Frontal cortex (tissue), 4 donors: ENCODE results near the gene TBCK. TPM values are rescaled to one million over a fixed set of nuclear protein-coding genes. Genes with fewer than 3 reads are reported as not detected.

Experiments used
- DNase-seq, 2 donors: peaks; one replicate each; pipeline ENCODE4 v3.0.0; 2012; ENCODE audit warnings: low spot score in 2 of 2
- FAIRE-seq: peaks from 2 replicates; lab custom pipeline; 2012; peaks lifted over from hg19 to GRCh38; lab: Jason Lieb, UNC
- total RNA-seq: library from RNA; depleted of rRNA; stranded (reverse); fragments of >200 nt; gene quantifications from one replicate; pipeline ENCODE4 v1.2.3, GENCODE V29; 2014
- donor health status: control.
- donor health status: control.
- donor health status: control.

The TBCK gene
- total RNA-seq, 1 donor from 2014 or later, result 116 TPM

DNA sequence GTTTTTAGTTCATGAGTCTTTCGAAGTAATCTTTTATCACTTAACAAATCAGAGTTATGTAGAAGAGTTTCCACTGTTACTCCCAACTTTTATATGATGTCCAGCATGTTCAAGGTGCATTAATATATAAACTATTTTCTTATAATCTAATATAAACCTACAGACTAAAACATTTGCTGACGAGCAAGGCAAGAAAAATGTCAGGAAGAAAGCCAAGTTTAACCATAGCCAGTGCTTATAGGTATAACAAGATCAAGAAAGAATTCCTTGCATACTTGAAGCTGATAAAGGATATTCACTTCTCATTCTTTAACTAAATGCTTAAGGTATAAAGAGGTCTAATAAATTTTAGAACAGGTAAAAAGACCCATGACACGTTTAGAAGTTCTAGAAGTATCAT, 253.0 kb downstream of the TBCK start:
- no peak for FAIRE-seq
- DNase-seq, result no peak

GRCh38 chr4:106062452-106062875, 253.5 kb downstream of the TBCK start:
- DNase-seq, result no peak
- FAIRE-seq, result no peak

DNA sequence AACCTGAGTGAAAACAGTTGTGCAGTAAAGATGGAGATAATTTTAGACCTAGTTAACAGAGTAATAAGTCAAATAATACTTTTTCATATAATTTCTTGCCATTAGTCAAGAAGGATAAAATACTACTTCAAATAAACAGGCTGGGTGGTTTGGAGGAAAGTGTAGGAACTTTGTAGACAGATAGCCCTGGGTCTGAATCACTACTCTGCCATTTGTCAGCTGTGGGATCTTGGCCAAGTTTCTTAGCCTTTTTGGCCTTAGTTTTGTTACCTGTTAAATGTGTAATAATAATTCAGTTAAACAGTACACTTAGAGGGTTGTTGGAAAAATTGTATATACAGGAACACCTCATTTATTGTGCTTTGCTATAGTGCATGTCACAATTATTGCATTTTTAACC, 257.1 kb downstream of the TBCK start:
- DNase-seq (no peak), FAIRE-seq (no peak)

DNA sequence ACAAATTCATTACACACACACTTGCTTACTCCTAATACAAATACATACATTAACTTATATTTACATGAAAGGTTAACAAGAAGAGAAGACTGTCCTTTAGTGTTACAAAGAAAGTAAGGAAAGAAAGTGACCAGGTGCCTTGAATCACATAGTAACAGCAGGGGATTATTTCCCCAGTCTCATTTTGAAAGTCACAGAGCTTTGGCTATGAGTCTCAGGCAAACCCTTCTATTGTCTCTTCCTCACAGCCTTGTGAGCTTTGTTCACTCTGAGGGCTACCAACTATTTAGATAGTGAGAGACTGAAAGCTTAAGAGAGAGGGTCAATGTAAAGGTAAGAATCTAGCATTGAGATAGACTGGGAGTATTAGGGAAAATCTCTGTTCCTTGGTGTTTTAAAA, 259.1 kb downstream of the TBCK start:
- DNase-seq (no peak), FAIRE-seq (no peak)

DNA sequence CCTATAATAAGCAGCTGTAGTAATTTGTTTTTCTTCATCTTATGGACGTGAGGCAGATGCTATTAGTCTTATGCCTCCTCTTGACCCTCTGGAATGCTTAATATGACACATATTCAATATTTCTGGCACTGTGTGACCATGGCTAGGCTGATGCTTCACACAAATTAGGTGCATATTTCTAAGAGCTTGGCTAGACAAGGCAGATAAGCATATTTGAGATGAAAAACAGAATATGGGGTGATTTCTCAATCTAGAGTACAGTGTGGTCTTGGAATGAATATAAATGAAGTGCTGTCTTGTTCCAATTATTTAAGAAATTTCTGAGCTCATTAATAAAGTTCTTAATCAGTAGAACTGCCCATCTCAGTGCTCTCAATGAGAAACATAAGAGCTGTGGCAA, 264.5 kb downstream of the TBCK start:
- FAIRE-seq (no peak), DNase-seq (no peak)

GRCh38 chr4:106049490-106049889, 266.5 kb downstream of the TBCK start:
- no peak for DNase-seq
- no peak for FAIRE-seq

DNA sequence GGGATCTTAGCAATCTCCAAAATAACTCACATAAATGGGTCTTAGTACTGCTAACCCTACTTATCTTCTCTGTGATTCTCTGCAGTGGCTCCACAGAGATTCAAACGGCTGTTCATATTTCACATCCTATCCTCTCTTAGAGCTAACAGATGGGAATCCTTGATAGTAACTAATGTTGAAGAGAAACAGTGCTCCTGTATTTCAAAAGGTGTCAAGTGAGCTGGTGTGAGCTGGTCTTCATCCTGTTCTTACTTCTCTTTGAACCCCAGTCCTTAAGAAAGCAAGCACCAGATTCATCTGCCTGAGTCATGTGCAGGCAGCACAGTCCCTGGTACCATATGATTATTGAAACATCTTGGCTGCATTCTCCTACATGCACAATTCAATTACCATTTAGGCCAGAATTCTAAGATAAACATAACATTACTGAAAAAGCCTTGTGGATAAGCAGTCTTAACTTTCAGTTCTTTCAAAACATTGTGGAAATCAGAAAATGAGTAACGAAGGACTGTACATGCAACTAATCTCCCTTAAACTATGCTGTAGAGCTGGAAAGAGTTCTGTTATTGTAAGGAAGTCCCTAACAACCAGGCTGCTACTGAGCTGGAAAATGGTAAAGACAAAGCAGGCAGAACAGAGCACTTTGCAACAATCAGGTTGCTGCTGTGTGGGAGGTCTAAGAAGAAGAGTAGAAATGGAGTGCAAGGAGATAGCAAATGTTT, 267.6 kb downstream of the TBCK start:
- FAIRE-seq (no peak), DNase-seq (no peak)

DNA sequence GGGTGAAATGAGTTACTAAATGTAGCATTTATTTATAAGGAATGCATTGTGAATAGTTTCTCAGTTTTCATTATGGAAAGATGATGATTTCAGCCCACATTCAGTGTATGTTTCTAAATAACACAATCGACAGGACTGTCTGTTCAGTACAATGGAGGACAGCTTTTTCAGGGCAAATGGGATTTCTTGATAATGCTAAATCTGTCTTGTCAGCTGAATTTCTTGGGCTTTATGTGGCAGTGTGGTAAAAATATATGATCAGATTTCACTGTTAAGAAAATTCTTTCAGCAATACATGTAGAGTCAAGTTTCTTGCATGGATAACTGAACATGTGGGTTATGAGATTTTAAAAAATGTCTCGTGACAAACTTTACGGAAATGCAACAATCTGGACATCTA, 269.9 kb downstream of the TBCK start:
- DNase-seq, result no peak
- no peak for FAIRE-seq

GRCh38 chr4:106041294-106042002, 274.6 kb downstream of the TBCK start:
- DNase-seq (no peak), FAIRE-seq (no peak)

DNA sequence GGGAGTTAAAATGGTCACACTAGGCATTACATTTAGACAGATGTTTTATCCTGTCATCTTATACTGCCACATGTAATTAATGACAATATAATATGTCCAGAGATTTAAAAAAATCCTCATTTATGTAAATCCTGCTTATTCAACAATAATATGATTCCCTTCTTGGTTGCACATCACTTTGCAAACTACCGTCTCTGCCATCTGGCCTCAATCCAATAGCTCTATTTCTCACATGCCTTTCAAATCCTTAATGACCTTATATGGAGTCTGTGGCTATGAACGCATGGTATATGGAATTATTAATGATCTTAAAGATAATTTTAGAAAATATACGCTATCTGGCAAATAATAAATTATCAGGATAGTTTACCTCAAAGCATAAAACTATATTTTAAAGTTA, 276.2 kb downstream of the TBCK start:
- no peak for FAIRE-seq
- no peak for DNase-seq

- DNase-seq (no peak), FAIRE-seq (no peak)
Measured at GRCh38 chr4:106038908-106039307, 277.1 kb downstream of the TBCK start.

GRCh38 chr4:106038012-106038411, 278.0 kb downstream of the TBCK start:
- DNase-seq (no peak), FAIRE-seq (no peak)

DNA sequence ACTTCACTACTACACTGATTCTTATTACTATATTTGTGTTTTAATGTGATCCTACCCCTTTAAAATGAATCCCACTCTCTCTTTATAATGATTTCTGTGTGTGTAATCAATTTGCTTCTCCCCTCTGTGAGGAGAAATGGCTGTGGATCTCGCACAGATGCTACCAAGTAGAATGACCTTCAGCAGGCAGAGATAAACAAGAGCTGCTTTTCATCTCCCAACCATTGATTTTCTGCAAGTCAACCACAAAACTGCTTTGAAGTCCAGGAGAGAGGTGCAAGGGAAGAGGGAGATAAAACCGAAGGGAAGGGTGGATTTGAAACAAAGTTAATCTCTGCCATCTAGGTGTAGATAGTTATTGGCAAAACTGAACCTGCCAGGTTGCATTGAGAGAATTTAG, 279.2 kb downstream of the TBCK start:
- no peak for FAIRE-seq
- no peak for DNase-seq

GRCh38 chr4:106036334-106036733, 279.7 kb downstream of the TBCK start:
- DNase-seq (no peak), FAIRE-seq (no peak)

GRCh38 chr4:106035204-106035603, 280.8 kb downstream of the TBCK start:
- no peak for DNase-seq
- no peak for FAIRE-seq

GRCh38 chr4:106034751-106035150, 281.3 kb downstream of the TBCK start:
- DNase-seq (no peak), FAIRE-seq (no peak)

DNA sequence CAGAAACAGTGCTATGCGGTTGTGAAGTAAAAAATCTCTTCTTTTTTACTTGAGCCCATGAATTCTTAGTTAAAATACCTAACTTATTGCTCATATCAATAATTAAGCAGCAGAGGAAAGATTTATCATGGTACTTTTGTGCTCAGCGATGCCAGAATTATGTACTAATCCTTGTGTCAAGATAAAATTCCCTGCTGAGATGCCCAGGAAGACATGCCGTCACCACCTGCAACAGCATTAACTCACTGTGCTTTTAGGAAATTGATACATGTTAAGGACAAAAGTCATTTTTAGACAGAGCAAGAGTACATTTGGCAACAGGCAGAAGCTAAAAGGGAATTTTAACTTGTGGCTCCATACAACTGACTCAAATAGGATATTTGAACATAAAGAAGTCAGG, 281.8 kb downstream of the TBCK start:
- no peak for FAIRE-seq
- no peak for DNase-seq

- DNase-seq (no peak), FAIRE-seq (no peak)
Measured at GRCh38 chr4:106033469-106033868, 282.5 kb downstream of the TBCK start.

GRCh38 chr4:106032851-106033286, 283.1 kb downstream of the TBCK start:
- FAIRE-seq, result no peak

DNA sequence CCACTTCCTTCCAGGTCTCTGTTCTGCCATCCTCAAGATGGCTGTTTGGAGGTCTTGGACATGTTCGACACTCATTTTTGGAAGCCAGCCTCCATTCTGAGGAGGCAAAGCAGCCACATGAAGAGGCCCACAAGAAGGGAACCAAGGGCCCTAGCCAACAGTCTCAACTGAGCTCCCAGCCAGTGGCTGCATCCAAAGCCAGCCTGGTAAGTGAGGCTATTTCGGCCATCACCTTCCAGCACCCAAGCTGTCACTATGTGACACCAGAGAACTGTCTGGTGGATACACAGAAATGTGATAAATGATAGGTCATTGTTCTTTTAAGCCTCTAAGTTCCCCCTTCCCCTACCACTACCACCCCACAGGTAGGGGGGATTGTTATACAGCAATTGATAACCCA, 293.6 kb downstream of the TBCK start:
- no peak for DNase-seq
- FAIRE-seq, result no peak

More at GRCh38 chr4:106032851-106033286, 283.1 kb downstream of the TBCK start:
- DNase-seq, result no peak

GRCh38 chr4:106021737-106022410, 294.1 kb downstream of the TBCK start:
- FAIRE-seq, result no peak
- no peak for DNase-seq
